GM18858 (cell line): Measurements from ENCODE around the gene PDIA5.

Experiments used
- ATAC-seq: cut with Tn5 transposase; IDR thresholded peaks from one replicate; pipeline ENCODE4 v1.9.1; 2021; ENCODE audit not compliant: unreplicated experiment

PDIA5 gene

DNA sequence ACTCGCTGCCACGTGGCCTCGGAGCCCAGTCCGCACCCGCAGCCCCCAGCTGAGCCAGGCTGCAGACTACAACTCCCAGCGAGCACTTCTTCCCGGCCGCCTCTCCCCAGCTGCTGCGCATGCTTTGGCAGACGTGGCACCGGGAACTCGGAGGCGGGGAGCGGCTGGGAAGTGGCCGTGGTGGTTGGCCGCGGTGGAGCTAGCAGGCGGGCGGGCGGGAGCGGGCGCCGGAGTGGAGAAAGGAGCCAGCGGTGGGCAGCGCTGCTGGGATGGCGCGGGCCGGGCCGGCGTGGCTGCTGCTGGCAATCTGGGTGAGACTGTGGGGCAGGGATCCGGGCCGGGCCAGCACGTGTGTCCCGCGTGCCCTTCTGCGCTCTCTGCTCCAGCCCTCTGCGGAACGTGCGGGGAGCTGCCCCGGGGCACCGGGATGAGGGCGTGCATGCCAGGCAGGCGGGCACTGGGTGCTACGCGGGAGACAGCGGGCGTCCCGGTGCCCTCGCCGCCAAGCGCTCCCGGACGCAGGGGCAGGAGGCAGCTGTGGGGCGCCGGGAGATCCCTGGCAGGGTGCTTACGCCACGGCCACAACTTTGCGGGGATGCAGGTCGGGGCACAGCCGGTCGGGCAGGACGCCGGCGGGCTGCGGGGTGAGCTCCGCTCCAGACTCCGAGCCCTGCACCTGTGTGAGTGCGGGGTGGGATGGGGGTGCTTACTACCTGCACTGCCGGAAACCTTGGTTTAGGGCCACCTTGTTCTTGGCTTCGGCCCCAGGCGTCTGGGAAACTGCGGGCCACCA, at the start of gene PDIA5:
Gene PDIA5, plus strand, starts transcription at position 130 of the 793 bp plus-strand sequence. Its CDS starts 140 bp downstream, at position 270.
- peak; percentile 78 for ATAC-seq

DNA sequence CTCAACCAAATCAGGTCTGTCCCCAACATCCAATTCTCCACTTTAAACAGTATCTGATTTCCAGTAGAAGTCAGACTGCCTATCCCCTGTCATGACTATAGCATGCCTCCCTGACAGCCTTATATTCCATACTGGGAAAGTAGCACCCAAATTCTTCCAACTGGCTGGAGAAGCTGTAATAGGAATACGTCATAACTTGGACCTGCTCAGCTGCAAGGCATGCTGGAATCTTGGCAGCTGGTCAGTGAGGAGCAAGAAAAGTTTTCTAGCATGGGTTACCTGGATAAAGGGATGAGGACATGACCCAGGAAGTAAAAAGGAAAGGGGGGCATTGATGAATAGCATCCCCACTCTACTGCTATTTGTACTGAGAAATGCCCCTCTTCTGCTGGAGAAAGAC, 48.1 kb upstream of the PDIA5 start:
- no peak for ATAC-seq

DNA sequence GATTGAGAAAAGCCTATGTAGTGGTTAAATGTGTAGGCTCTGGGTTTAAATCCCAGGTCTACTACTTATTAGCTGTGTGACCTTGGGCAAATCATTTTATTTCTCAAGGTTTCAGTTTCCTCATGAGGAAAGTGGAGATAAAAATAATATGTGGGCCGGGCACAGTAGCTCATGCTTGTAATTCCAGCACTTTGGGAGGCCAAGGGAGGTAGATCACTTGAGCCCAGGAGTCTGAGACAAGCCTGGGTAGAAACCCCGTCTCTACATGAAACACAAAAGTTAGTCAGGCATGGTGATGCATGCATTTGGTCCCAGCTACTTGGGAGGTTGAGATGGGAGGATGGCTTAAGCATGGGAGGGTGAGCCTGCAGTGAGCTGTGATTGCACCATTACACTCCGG, 47.7 kb upstream of the PDIA5 start:
- ATAC-seq = no peak

DNA sequence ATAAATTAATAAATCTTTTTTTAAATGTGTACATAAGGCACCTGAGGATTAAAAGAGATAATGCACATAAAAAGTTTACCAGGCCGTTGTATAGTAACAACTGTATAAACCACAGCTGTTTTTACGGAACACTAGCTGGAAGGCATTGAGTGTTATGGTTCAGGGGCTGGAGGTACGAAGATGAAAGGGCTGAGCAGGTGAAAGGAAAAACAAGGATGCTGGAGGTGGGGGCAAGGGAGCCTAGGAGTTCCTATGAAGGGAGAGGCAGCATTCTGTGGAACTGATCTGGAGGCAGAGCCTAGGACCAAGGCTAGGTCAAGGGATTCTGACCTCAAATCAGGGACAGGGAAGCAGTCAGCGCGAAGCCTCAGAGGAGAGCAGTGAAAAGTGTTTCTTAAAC, 47.2 kb upstream of the PDIA5 start:
- ATAC-seq = no peak

DNA sequence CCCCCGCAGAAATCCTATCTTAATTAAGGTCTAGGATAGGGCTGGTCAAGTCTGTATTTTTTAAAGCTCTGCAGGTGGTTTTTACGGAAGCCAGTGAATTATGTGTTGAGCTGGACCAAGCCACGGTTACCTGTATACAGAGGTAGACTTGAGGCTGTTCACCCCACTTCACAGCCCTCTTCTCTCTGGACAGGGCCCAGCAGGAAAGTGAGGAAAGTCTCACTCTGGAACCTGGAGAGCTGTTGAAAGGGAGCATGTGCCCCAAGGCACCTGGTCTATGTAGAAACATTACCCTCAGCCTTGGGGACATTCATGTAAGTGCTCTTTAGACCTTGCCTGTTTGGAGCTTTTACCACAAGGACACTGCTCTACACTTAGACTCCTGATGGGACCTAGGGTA, 46.1 kb upstream of the PDIA5 start:
- no peak for ATAC-seq

DNA sequence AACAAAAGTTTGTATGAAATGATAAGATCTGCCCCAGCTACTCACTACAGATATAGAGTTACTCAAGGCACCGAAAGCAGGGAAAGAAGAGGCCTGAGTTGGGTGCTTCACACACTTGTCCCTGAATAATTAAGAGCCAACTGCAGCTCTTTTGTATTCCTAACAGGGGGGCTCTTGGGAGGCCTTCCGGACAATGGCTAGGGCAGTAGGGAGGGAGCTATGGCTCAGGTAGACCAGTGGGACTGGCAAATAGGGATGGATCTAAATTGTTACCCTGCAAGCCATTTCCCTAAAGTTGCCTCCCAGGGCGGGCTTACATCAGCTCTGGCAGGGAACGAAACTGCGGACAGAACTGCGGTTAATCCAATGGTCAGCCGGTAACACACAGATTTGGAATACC, 45.4 kb upstream of the PDIA5 start:
- no peak for ATAC-seq

DNA sequence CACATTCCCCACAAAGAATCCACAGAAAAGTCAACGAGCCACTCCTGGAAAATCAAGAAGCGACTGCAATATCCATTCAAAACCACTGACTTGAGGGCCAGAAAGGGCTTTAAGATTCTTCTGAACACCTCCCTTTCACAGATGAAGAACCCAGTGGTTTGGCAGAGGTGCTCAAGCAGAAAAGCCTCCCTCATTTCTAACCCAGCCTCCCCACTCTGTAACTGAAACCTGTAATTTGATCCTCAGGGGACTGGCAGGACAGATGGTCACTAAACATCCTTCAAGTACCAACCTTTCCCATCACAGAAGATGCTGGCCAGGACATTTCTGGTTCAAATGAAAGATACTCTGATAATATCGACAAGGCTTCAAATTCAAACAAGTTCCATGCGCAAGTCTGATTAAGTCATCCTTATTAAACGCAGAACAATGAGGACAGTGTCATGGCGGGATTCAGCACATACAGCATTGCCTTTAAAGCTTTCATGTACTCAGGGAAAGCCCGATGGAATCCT, 44.8 kb upstream of the PDIA5 start:
- ATAC-seq = no peak

DNA sequence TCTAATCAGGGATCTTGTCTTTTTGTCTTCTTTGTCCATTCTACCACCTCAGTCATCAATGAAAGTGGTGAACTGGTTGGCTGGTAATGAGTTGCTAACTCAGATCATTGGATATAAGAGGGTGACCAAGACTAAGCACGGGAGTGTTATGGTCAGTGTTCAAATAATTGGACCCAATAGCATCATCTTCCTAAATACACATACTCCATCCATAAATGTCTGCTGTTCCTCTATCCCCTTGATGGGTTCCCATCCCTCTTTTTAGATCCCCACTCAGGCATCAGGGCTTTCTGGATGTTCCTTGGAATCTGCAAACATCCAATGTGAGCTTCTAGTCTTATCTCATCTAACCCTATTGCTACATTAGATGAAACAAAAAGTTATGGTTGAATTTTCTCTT, 42.8 kb upstream of the PDIA5 start:
- ATAC-seq = no peak

DNA sequence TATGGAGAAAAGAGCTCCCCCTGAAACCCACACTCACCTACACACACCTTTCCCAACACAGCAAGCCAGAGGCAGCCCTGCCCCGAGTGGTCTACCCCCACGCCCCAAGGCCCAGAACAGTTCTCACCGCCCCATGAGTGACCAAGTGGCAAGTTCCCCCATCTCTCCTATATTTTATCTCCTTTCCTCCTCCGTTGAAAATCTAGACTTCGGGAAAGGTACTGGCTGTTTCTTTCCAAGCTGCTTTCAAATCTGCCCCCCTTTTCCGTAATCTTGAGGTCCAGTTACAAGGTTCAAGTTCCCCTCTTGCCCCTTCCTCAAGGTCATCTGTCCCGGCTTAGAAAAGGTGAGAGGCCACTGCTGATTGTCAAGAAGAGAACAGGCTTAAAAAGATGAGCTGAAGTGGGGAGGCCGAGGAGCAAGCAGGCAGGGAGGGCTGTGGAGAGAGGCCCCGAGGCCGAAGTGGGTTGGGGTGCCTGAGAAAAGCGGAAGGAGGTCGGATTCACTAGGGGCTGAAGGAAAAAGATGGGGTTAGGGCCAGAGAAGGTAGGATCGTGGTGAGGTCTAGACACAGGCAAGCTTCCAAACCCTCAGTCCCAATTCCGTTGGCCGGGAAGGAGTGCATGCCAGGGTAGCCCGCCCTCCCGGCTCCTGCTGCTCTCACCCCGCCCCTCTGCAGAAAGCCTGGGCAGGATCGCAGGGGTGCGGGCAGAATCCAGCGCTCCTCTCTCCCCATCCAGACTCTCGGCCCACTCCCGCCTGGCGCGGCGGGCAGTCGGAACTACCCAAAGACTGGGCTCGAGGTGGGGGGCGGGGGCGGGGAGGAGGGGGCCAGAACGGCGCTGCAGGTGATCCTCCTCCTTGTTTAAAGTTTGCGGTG, 40.9 kb upstream of the PDIA5 start:
- ATAC-seq = no peak

DNA sequence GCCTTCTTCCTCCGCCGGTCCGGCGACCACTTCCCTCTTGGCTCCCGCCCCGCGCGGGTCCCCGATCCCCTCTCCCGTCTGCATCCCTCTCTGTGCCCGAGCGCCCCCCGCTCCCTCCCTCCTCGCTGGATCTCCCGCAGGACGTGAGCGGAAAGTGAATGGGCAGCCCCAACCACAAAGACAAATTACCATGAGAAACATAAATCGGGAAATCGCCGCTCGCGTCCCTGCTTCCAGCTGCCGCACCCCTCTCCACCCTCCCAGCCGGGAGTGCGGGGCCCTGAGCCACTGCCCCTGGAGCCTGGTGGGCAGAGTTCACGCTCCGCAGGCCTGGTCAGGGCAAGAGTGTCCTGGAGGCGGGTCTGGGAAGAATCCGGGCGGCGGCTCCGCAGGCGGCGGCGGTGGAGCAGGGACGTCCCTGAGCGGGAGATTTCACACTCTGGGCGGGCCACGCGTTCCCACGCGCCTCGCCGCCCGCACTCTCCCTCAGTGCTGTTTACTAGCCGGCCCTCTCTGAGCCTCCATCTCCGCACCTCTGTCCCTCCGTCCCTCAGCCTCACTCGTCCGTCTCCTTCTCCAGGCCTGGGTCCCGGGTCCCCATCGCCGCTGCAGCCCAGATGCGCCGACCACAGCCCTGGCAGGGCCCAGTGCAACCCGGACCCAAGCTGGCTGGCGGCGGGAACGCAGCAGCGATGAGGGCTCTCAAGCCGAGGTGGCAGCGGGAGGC, 40.1 kb upstream of the PDIA5 start:
- ATAC-seq = no peak

DNA sequence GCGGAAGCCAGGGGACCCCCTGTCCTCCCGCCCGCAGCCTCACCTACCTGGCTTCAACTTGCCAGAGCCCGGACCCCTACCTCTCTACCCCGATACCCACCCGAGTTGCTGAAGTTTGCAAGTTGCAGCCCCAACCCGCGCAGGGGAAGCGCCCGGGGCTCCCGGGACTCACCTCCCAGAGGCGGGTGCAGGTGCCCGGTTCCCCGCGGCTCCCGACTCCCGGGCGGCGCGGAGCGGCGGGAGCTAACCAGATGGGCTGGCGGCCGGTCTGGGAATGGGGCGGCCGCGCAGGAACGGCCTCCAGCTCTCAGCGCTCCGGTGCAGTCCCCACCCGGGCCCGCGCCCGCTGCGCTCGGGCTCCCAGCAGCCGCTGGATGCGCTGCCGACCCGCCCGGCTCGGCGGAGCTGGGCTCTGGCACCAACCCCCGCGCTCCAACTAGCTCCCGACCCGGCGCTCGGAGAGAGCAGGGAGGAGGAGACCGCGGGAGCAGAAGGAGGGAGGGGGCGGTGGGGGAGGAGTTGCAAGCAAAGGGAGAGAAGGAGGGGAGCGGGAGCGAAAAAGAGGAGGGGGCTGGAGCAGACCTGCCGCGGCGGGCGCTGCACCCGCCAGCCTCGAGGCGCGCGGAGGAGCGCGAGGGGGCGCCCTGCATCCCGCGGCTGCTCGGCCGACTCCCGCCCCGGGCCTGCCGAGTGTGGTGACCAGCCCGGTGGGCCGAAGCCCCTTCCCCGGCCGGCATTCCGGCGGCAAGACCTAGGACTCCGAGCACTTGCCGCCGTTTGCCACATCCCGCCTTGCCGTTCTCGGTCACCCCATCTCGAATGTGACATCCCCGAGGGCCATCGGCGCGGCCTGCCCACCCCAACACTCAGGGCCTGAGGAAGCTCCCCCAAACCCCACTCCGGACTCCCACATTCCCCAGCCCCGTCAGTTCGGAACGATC, 39.3 kb upstream of the PDIA5 start, which contains the start of gene SEMA5B:
Gene SEMA5B, minus strand, starts transcription at position 472 of the 941 bp plus-strand sequence. CDS start 66,500 bp downstream, outside the sequence.
- no peak for ATAC-seq

DNA sequence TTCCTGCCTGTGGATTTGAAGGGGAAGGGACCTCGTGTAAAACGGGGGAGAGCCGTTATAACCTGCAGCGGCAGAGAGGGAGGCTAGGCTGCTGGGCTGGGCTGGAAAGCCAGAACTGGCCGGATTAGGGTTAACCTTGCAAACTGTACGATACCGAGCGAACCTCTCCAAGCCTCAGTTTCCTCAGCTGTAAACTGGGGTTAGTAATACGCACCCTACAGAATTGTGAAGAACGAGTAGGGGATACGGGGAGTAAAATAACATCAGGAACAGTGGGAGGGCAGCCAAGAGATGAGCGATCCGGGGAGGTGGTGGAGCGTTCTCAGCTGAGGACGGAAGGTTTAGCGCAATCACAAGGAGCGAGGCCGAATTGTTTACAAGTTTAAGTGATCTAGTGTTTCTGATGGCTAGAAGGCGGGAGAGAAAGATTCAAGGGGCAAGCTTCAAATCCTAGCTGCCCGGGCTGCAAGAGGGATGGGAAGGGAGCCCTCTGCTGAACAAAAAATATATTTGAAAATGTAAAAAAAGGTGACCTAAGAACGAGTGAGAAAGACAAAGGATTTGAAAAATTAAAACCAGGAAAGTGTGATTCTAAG, 38.5 kb upstream of the PDIA5 start:
- no peak for ATAC-seq

DNA sequence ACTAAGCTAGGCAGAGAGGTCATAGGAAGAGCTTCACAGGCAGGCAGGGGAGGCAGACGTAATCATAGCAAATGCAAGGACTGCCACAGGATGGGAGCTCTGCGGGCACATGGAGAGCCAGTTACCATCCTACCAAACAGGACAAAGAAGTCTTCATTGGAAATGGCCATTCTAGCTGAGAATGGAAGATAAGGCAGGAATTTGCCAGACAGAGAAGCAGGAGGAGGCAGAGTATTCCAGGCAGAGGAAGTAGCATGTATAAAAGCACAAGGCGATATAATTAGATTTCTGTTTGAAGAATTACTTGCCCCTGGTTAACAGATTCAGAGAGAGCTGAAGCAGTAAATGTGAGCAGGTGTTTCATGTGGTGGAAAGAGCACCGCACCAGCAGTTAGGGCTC, 35.8 kb upstream of the PDIA5 start:
- no peak for ATAC-seq

DNA sequence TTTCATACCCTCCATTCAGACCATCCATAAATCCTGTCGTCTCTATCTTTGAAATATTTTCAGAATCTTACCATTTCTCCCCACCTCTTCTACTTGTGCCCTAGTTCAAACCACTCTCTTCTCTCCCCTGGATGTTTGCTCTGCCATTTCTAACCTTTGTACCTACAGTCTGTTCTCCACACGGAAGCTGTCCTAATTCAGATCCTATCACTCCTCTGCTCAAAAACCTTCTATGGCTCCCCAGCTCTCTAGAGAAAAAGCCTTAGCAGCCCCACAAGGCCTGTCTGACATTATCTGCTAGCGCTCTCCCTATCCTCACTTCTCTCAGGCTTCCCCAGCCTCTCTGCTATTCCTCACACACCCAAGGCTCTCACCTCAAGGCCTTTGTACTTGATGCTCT, 34.8 kb upstream of the PDIA5 start:
- ATAC-seq = no peak

DNA sequence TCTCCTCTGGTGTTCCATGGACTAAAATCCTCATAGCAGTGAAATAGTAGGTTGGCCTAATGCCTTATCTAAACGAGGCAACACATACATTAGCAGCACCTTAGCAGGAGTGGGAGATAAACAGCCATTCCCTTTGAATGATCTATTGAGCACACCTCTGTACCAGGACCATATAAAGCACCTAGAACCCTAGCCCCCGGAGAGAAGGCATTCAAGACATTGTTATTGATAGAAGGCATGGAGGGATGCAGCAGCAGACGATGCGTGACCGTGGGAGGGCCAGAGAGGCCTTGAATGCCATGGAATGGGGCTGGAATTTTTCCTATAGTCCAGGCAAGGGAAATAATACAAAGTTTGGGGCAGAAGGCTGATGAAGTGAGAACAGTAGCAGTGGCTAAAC, 32.7 kb upstream of the PDIA5 start:
- no peak for ATAC-seq

DNA sequence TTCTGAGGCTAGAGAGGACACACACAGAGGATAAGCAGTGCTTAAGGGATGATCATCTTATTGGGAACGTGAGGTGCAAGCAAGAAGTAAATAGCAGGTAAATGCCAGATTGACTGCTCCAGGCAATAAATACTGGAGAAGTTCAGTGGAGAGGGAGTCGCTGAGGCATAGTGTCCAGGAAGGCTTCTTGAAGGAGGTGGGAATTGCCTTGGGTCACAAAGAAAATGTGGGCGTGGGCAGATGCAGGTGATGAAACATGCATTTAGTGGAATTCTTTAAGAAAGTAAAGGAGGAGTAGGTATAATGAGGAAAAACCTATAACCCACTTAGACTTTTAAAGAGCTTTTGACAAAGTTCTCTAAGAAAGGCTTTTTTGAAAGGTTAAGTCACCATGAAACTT, 31.8 kb upstream of the PDIA5 start:
- no peak for ATAC-seq

DNA sequence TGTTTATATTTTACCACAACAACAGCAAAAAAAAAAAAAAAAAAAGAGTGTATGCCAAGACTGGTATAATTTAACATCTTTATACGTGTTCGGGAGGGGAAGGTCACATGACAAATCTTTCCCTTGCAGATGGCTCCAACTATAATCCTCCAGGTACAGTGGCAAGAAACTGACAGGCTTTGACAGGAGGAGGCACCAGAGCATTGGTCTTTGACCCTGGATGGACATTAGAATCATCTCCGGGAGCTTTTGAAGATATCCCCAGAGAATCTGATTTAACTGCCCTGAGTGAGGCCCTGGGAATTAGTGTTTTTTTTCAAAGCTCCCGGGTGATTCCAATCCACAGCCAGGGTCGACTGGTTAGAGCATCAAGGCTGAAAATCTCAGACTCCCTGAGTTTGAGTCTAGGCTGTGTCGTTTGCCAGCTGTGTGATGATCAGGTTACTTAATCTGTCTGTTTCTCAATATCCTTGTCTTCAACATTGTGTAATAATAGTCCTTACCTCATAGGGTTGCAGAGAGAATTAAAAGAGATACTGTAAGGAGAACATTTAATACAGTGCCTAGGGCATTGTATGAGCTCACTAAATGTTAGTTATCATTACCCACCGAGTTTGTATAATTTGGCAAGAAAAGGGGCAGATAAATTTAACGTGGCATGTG, 30.3 kb upstream of the PDIA5 start:
- no peak for ATAC-seq

DNA sequence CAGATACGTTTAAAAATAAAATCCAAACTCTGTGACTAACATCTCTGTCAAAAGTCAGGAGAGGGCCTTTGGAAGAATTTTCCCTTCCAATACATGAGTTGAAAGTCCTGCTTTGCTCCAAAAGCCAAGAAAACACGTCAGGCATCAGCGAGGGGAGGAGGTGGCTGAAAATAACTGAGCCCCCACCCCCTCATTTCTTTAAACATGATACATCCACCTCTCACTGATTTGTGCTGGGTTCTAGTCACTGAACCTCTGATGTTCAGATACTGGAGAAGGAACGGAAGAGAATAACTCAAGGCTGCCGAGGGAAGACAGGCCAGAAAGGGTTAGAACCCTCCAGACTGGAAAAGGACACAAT, 29.8 kb upstream of the PDIA5 start:
- ATAC-seq = no peak

DNA sequence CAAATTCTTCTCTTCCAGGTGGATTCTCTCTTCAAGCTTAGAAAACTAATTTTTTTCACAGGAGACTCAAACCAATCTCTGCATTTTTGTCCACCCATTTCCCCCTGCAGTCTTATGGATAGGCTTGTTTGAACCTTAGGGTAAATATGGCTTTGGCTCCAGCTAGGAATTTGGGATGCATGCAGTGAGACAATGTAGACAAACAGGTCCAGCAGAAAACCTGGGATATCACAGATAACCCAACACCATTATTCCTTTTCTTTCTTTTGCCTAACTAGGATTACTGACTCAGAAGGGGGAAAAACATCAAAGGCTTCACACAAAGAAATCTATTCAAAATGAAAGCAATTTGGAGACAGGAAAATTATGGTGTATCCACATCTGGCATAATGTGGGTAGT, 28.1 kb upstream of the PDIA5 start:
- no peak for ATAC-seq
